Measurements from ENCODE around the gene PHAF1. TPM values are rescaled to one million over a fixed set of nuclear protein-coding genes. Genes with fewer than 3 reads are reported as not detected.
A peak's percentile ranks its signal among the peaks of the same experiment; 100 is the strongest.

The PHAF1 gene
- total RNA-seq, 2 donors from 2014 or later, result 18.8 to 19.6 TPM

GRCh38 chr16:67166110-67166547 lies 56.4 kb downstream of the PHAF1 start:
- TF ChIP-seq CTCF (conservative IDR thresholded peaks at IDR 0.05), result no peak
- peak; percentile 51 for DNase-seq
- Histone ChIP-seq H3K36me3 (ENCODE audit: control insufficient read depth, insufficient read depth, low read length) (no peaks in the 10 kb centered on the region), H3K9me3 (ENCODE audit: control insufficient read depth, low read length) (no peaks in the 10 kb centered on the region), H3K4me3 (ENCODE audit: low read length) (no peak overlapping the region), H3K4me1 (ENCODE audit: control insufficient read depth, insufficient read depth, low read length) (no peaks in the 10 kb centered on the region), H3K27ac (ENCODE audit: low read depth, low read length) (no peak overlapping the region), H3K9ac (ENCODE audit: extremely low read depth, low read length, poor library complexity, severe bottlenecking) (no peak overlapping the region), H3K27me3 (ENCODE audit: control insufficient read depth, insufficient read depth, low read length, poor library complexity, severe bottlenecking) (peaks cover 91% of the 10 kb centered on the region)
- peaks cover under 1% of the 10 kb centered on the region for H3K9me3 Mint-ChIP-seq
- peaks cover 93% of the 10 kb centered on the region for H3K27me3 Mint-ChIP-seq (ENCODE audit: insufficient read depth)
- H3K4me1 Mint-ChIP-seq, result peaks cover 9% of the 10 kb centered on the region
- H3K36me3 Mint-ChIP-seq (ENCODE audit: low read depth), result no peaks in the 10 kb centered on the region
- H3K27ac Mint-ChIP-seq, result no peak overlapping the region
- H3K4me3 Mint-ChIP-seq, result no peak overlapping the region
- WGBS, 2 experiments (ENCODE audit: insufficient coverage in 1 of 2, insufficient read length in 1 of 2), result 0 to 38% methylated on average over 1 to 16 of the region's 18 CpGs

- peaks cover 93% of the 10 kb centered on the region for H3K27me3 Mint-ChIP-seq (ENCODE audit: insufficient read depth)
- WGBS, 2 experiments (ENCODE audit: insufficient coverage in 1 of 2, insufficient read length in 1 of 2), result 84 to 100% methylated on average over 1 to 5 of the region's 5 CpGs
- H3K27me3 ChIP-seq (ENCODE audit: control insufficient read depth, insufficient read depth, low read length, poor library complexity, severe bottlenecking), result peaks cover 91% of the 10 kb centered on the region
- no peaks in the 10 kb centered on the region for H3K9me3 ChIP-seq (ENCODE audit: control insufficient read depth, low read length)
- no peaks in the 10 kb centered on the region for H3K4me1 ChIP-seq (ENCODE audit: control insufficient read depth, insufficient read depth, low read length)
- no peaks in the 10 kb centered on the region for H3K36me3 Mint-ChIP-seq (ENCODE audit: low read depth)
- DNase-seq, result peak; percentile 38
- H3K27ac Mint-ChIP-seq, result no peak overlapping the region
- no peak overlapping the region for H3K27ac ChIP-seq (ENCODE audit: low read depth, low read length)
- H3K9me3 Mint-ChIP-seq, result no peaks in the 10 kb centered on the region
- H3K4me1 Mint-ChIP-seq, result peaks cover 11% of the 10 kb centered on the region
- H3K9ac ChIP-seq (ENCODE audit: extremely low read depth, low read length, poor library complexity, severe bottlenecking), result no peak overlapping the region
- H3K4me3 ChIP-seq (ENCODE audit: low read length), result no peak overlapping the region
- no peaks in the 10 kb centered on the region for H3K36me3 ChIP-seq (ENCODE audit: control insufficient read depth, insufficient read depth, low read length)
- no peak overlapping the region for H3K4me3 Mint-ChIP-seq
- no peak for TF ChIP-seq CTCF (conservative IDR thresholded peaks at IDR 0.05)
Observed at GRCh38 chr16:67166598-67167168, 56.9 kb downstream of the PHAF1 start.

GRCh38 chr16:67167588-67167987 lies 57.8 kb downstream of the PHAF1 start:
- Mint-ChIP-seq H3K27ac (no peak overlapping the region), H3K27me3 (ENCODE audit: insufficient read depth) (peaks cover 92% of the 10 kb centered on the region), H3K4me3 (no peak overlapping the region), H3K9me3 (no peaks in the 10 kb centered on the region), H3K36me3 (ENCODE audit: low read depth) (no peaks in the 10 kb centered on the region), H3K4me1 (peaks cover 11% of the 10 kb centered on the region)
- no peak for DNase-seq
- Histone ChIP-seq H3K4me3 (ENCODE audit: low read length) (no peak overlapping the region), H3K36me3 (ENCODE audit: control insufficient read depth, insufficient read depth, low read length) (no peaks in the 10 kb centered on the region), H3K27ac (ENCODE audit: low read depth, low read length) (no peak overlapping the region), H3K9me3 (ENCODE audit: control insufficient read depth, low read length) (no peaks in the 10 kb centered on the region), H3K4me1 (ENCODE audit: control insufficient read depth, insufficient read depth, low read length) (no peaks in the 10 kb centered on the region), H3K9ac (ENCODE audit: extremely low read depth, low read length, poor library complexity, severe bottlenecking) (no peak overlapping the region), H3K27me3 (ENCODE audit: control insufficient read depth, insufficient read depth, low read length, poor library complexity, severe bottlenecking) (peaks cover 85% of the 10 kb centered on the region)
- 40 to 80% methylated on average over 1 to 7 of the region's 7 CpGs for WGBS, 2 experiments (ENCODE audit: insufficient coverage in 1 of 2, insufficient read length in 1 of 2)
- TF ChIP-seq CTCF (conservative IDR thresholded peaks at IDR 0.05), result no peak

Measured in endodermal cell (in vitro differentiated cells).